Loucy (cell line): ENCODE measurements around the gene GRPEL1.

Experiments used
- CTCF ChIP-seq: fragments of 200-600 bp; sonication (generic); conservative IDR thresholded peaks from 2 replicates; pipeline ENCODE4 v1.5.1; 2014; ENCODE audit warnings: mild to moderate bottlenecking, antibody characterized with exemption, low read length
- EZH2phosphoT487 ChIP-seq: fragments of 200-600 bp; IDR thresholded peaks from 2 replicates; pipeline ENCODE4 v1.6.1; 2018; ENCODE audit warnings: antibody characterized with exemption, mild to moderate bottlenecking, moderate library complexity, borderline replicate concordance

- TF ChIP-seq CTCF (no peak), EZH2phosphoT487 (no peak)
These were observed 28.4 kb upstream of the GRPEL1 start for GRCh38 chr4:7096236-7096635.
